Cerebellar cortex (tissue), 1 donor: Measurements from ENCODE around the gene ECEL1.
"Not testable (repeated sequence)": the region's sequence is repeated elsewhere in the genome, so short reads cannot be mapped to it uniquely, and the experiment has no call there.

ENCODE experiments used
- DNase-seq: peaks from one replicate; pipeline ENCODE4 v3.0.0-alpha.2; 2015; ENCODE audit warnings: low spot score

The ECEL1 gene

GRCh38 chr2:232441147-232441651 is 46.4 kb downstream of the ECEL1 start:
- DNase-seq, result no peak

GRCh38 chr2:232440220-232441018 is 47.2 kb downstream of the ECEL1 start:
- peak; percentile 75 for DNase-seq

- DNase-seq, result no peak
These were observed 47.9 kb downstream of the ECEL1 start for GRCh38 chr2:232439758-232440135.

- DNase-seq, result peak; percentile 31
These were observed 48.5 kb downstream of the ECEL1 start for GRCh38 chr2:232438951-232439757.

GRCh38 chr2:232438091-232438490 is 49.5 kb downstream of the ECEL1 start:
- no peak for DNase-seq

- DNase-seq, result no peak
These were observed 50.5 kb downstream of the ECEL1 start for GRCh38 chr2:232437195-232437571.

- DNase-seq, result no peak
These were observed 51.0 kb downstream of the ECEL1 start for GRCh38 chr2:232436381-232437194.

GRCh38 chr2:232435805-232436204 is 51.8 kb downstream of the ECEL1 start:
- no peak for DNase-seq

- no peak for DNase-seq
These were observed 52.3 kb downstream of the ECEL1 start for GRCh38 chr2:232435375-232435648.

- no peak for DNase-seq
These were observed 52.9 kb downstream of the ECEL1 start for GRCh38 chr2:232434563-232435374.

GRCh38 chr2:232434091-232434490 is 53.5 kb downstream of the ECEL1 start:
- no peak for DNase-seq

- not testable (repeated sequence) for DNase-seq
These were observed 54.0 kb downstream of the ECEL1 start for GRCh38 chr2:232433622-232434021.

- peak; percentile 23 for DNase-seq
These were observed 54.9 kb downstream of the ECEL1 start for GRCh38 chr2:232432598-232433184.

GRCh38 chr2:232431705-232432590 is 55.7 kb downstream of the ECEL1 start:
- DNase-seq, result no peak
